GM18505 (cell line): ENCODE results near the gene CPED1.
"Not testable (repeated sequence)": the region's sequence is repeated elsewhere in the genome, so short reads cannot be mapped to it uniquely, and the experiment has no call there.

Experiments
- ATAC-seq: cut with Tn5 transposase; IDR thresholded peaks from one replicate; pipeline ENCODE4 v1.9.1; 2021; ENCODE audit not compliant: unreplicated experiment
- POLR2A ChIP-seq: IDR thresholded peaks from 4 replicates; pipeline ENCODE4 v1.6.1; 2011; ENCODE audit warnings: borderline replicate concordance; ENCODE audit not compliant: insufficient read depth, insufficient read length; ENCODE audit errors: extremely low read depth

Gene CPED1

GRCh38 chr7:121278120-121279021 is 289.9 kb downstream of the CPED1 start:
- TF ChIP-seq POLR2A, result no peak
- ATAC-seq, result peak; percentile 97

GRCh38 chr7:121279060-121279620 is 290.6 kb downstream of the CPED1 start:
- no peak for ATAC-seq
- no peak for TF ChIP-seq POLR2A

GRCh38 chr7:121279822-121280221 is 291.3 kb downstream of the CPED1 start:
- ATAC-seq, result no peak
- no peak for TF ChIP-seq POLR2A

DNA sequence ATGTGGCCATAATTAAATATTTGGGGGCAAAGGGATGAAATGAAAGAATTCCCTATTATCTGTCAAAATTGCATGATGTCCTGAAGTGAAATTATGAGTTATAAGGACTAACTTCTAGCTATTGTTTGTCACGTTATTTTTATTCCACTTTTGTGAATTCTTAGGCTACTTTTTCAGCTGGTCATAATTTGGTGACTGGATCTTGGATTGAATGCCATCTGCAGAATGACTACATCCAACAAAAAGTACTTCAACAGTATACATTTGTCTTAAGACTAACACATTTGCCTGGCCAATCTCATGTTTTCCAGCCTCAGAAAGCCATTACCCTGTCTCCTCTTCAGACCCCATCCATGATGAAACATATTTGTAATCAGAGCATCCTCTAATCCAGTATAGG is 292.1 kb downstream of the CPED1 start:
- TF ChIP-seq POLR2A, result no peak
- no peak for ATAC-seq

DNA sequence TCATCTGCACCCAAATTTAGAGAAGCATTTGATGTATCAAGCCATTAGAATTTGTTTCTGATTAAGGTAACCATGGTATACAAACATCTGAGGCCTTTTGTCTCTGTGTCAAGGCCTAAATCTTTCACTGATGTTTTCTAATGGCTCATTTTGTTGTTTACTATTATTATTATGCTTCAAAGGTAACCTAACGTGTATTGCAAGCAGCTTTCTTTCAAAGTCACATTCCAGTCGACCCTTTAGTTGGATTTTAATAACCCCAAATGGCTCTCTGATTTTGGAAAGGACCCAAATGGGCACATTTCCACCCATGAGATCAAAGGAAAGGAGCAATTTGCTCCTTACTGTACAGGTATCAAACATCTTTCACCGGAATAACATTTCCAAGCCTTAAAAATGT is 293.6 kb downstream of the CPED1 start:
- ATAC-seq, result no peak

GRCh38 chr7:121285066-121285667 is 296.7 kb downstream of the CPED1 start:
- no peak for ATAC-seq
- no peak for TF ChIP-seq POLR2A

More for the DNA sequence above, 293.6 kb downstream of the CPED1 start:
- TF ChIP-seq POLR2A, result no peak

DNA sequence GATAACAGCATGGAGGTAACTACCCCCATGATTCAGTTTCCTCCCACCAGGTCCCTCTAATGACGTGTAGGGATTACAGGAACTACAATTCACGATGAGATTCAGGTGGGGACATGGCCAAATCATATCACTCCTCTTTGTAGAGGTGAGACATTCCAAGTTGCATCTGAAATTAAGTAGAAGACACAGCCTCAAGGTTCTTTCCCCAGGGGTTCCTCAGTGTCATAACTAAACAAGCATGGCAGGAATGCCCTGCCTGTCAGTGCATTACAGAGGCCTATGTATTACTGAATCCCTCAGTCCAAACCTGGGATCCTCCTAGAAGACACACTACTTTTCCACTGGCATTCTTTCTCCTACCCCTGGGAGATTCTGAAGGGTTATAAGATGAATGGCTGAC is 297.7 kb downstream of the CPED1 start:
- no peak for TF ChIP-seq POLR2A

GRCh38 chr7:121286742-121287734 is 298.5 kb downstream of the CPED1 start:
- no peak for TF ChIP-seq POLR2A
- ATAC-seq, result no peak

More for the DNA sequence above, 297.7 kb downstream of the CPED1 start:
- no peak for ATAC-seq

DNA sequence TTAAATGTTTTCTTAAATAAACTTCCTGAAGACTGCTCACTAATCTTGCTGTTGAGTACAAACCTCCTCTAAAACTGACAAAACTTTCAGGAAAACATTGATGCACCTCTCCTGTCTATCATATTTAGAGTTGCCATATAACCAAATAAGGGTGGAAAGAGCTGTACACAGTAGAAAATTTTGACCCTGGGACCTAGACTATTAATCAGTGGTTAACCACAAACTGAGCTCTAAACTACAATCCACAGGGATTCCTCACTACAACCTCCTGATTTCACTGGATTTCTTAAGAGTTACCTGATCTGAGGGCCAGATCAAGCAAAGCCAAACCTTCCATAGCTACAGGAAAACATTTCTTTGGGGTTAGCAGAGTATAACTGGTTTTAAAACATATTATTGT is 300.4 kb downstream of the CPED1 start:
- ATAC-seq, result no peak
- TF ChIP-seq POLR2A, result no peak

- ATAC-seq, result not testable (repeated sequence)
Measured at GRCh38 chr7:121289930-121290329, 301.4 kb downstream of the CPED1 start.

GRCh38 chr7:121294448-121294992 is 306.0 kb downstream of the CPED1 start:
- no peak for ATAC-seq
- TF ChIP-seq POLR2A, result no peak

GRCh38 chr7:121297843-121298242 is 309.3 kb downstream of the CPED1 start:
- no peak for ATAC-seq

More at GRCh38 chr7:121297843-121298242, 309.3 kb downstream of the CPED1 start:
- TF ChIP-seq POLR2A, result no peak
